ENCODE data around the gene KCNK6. TPM values are rescaled to one million over a fixed set of nuclear protein-coding genes. Genes with fewer than 3 reads are reported as not detected.
A peak's percentile ranks its signal among the peaks of the same experiment; 100 is the strongest.

KCNK6 gene
- total RNA-seq, result 1 to 10 TPM; 5.1 to 8.9 TPM
- 2.2 TPM for polyA plus RNA-seq (2013, experiment 1 of 2)
- polyA plus RNA-seq (2013, experiment 2 of 2), result 2.1 TPM
- long read RNA-seq, experiment 1, partial matches to known transcripts, result 0 of 1 reads
- long read RNA-seq, experiment 1, other reads (novel, unspliced or antisense), result 1 of 1 reads
- long read RNA-seq, experiment 2, full-length matches to known transcripts, result 14 of 20 reads
- long read RNA-seq, experiment 2, partial matches to known transcripts, result 2 of 20 reads
- long read RNA-seq, experiment 2, other reads (novel, unspliced or antisense), result 4 of 20 reads
- long read RNA-seq, experiment 3, full-length matches to known transcripts, result 16 of 30 reads
- long read RNA-seq, experiment 3, partial matches to known transcripts, result 1 of 30 reads
- long read RNA-seq, experiment 3, other reads (novel, unspliced or antisense), result 13 of 30 reads
- long read RNA-seq, experiment 4, partial matches to known transcripts, result 0 of 2 reads
- long read RNA-seq, experiment 4, other reads (novel, unspliced or antisense), result 2 of 2 reads

DNA sequence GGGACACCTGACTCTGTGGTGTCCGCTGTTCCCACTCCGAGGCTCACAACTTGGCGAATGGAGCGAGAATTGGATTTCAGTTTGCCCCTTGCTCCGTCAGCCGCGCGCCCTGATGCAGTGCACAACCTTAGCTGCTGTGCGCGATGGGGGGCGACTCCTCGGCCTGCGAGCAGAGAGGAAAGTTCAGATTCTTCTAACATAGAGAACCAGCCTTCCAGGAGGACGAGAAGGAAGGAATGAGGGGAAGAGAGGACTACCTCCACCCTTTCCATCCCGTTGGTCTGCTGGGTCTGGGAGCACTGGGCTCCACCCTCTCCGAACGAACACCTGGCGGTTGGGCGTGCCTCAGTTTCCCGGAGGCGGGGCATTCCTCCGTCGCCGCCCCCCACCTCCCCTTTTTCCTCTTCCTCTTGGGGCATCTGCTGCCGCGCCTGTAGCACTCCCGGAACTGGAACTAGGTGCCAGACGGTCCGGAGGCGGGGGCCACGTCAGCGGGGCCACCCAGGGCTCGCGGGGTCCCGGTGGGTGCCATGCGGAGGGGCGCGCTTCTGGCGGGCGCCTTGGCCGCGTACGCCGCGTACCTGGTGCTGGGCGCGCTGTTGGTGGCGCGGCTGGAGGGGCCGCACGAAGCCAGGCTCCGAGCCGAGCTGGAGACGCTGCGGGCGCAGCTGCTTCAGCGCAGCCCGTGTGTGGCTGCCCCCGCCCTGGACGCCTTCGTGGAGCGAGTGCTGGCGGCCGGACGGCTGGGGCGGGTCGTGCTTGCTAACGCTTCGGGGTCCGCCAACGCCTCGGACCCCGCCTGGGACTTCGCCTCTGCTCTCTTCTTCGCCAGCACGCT is at the start of gene KCNK6:
Gene KCNK6 (plus strand): TSS at position 425 of the 838 bp plus-strand sequence. CDS start 106 bp downstream, at position 531.
- peaks cover 39% of the 10 kb centered on the region for H3K27me3 ChIP-seq (ENCODE audit: control insufficient read depth, insufficient read depth, low read length, poor library complexity, severe bottlenecking)
- H3K4me3 ChIP-seq (ENCODE audit: low read length), result peak within 1 kb of the TSS; percentile 79
- H3K9me3 ChIP-seq (ENCODE audit: control insufficient read depth, low read length), result no peaks in the 10 kb centered on the region
- H3K4me1 Mint-ChIP-seq, result no peaks in the 10 kb centered on the region
- no peak within 1 kb of the TSS for H3K27ac Mint-ChIP-seq
- WGBS, 2 experiments (ENCODE audit: insufficient coverage in 1 of 2, insufficient read length in 1 of 2), result 4 to 9% methylated on average over 29 to 76 of the region's 76 CpGs
- H3K36me3 ChIP-seq (ENCODE audit: control insufficient read depth, insufficient read depth, low read length), result no peaks in the 10 kb centered on the region
- H3K4me1 ChIP-seq (ENCODE audit: control insufficient read depth, insufficient read depth, low read length), result no peaks in the 10 kb centered on the region
- H3K9ac ChIP-seq (ENCODE audit: extremely low read depth, low read length, poor library complexity, severe bottlenecking), result peak within 1 kb of the TSS; percentile 47
- TF ChIP-seq, protein P1, sequence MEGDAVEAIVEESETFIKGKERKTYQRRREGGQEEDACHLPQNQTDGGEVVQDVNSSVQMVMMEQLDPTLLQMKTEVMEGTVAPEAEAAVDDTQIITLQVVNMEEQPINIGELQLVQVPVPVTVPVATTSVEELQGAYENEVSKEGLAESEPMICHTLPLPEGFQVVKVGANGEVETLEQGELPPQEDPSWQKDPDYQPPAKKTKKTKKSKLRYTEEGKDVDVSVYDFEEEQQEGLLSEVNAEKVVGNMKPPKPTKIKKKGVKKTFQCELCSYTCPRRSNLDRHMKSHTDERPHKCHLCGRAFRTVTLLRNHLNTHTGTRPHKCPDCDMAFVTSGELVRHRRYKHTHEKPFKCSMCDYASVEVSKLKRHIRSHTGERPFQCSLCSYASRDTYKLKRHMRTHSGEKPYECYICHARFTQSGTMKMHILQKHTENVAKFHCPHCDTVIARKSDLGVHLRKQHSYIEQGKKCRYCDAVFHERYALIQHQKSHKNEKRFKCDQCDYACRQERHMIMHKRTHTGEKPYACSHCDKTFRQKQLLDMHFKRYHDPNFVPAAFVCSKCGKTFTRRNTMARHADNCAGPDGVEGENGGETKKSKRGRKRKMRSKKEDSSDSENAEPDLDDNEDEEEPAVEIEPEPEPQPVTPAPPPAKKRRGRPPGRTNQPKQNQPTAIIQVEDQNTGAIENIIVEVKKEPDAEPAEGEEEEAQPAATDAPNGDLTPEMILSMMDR (conservative IDR thresholded peaks at IDR 0.05), result no peak
- H3K27me3 Mint-ChIP-seq (ENCODE audit: insufficient read depth), result peaks cover 54% of the 10 kb centered on the region
- no peak within 1 kb of the TSS for H3K27ac ChIP-seq (ENCODE audit: low read depth, low read length)
- H3K4me3 Mint-ChIP-seq, result peak within 1 kb of the TSS; percentile 61
- H3K36me3 Mint-ChIP-seq (ENCODE audit: low read depth), result no peaks in the 10 kb centered on the region
- DNase-seq, result peak; percentile 79
- H3K9me3 Mint-ChIP-seq, result no peaks in the 10 kb centered on the region

DNA sequence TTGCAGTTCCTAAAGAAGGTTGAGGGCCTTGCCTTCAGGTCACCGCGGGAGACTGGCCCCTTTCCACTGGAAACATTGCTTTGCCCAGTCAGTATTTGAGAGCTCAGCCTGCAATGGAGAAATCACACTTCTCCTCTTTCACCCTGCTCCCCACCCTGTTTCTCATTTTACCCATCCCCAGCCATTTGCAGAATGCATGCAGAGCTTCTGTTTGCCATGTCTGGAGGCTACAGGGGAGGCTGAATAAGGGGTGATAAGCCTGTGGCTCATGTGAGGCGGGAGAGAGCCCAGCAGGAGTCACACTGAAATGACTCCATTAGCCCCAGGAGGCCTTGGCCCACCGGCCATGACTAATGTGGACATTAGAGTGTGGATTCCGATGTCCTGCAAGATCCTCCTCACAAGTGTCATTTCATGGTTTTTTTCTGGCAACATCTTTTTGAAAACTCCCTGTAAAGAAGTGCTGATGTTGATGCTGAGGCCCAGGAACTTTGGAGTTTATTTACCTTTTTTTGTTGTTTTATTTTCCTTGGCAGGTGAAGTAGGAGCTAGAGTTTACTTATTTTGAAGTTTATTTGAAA is 49.0 kb upstream of the KCNK6 start:
- Histone ChIP-seq H3K4me3 (ENCODE audit: low read length) (peak overlapping the region; percentile 55), H3K4me1 (ENCODE audit: control insufficient read depth, insufficient read depth, low read length) (peaks cover 11% of the 10 kb centered on the region), H3K9me3 (ENCODE audit: control insufficient read depth, low read length) (no peaks in the 10 kb centered on the region), H3K36me3 (ENCODE audit: control insufficient read depth, insufficient read depth, low read length) (peaks cover 12% of the 10 kb centered on the region), H3K27ac (ENCODE audit: low read depth, low read length) (peak overlapping the region; percentile 34), H3K27me3 (ENCODE audit: control insufficient read depth, insufficient read depth, low read length, poor library complexity, severe bottlenecking) (no peaks in the 10 kb centered on the region), H3K9ac (ENCODE audit: extremely low read depth, low read length, poor library complexity, severe bottlenecking) (peak overlapping the region; percentile 17)
- no peak for DNase-seq
- Mint-ChIP-seq H3K36me3 (ENCODE audit: low read depth) (peaks cover 15% of the 10 kb centered on the region), H3K27me3 (ENCODE audit: insufficient read depth) (no peaks in the 10 kb centered on the region), H3K4me1 (peaks cover 75% of the 10 kb centered on the region), H3K4me3 (peak overlapping the region; percentile 16), H3K9me3 (no peaks in the 10 kb centered on the region), H3K27ac (peak overlapping the region; percentile 71)
- WGBS, 2 experiments (ENCODE audit: insufficient coverage in 1 of 2, insufficient read length in 1 of 2), result 73 to 79% methylated on average over 5 of the region's 5 CpGs
- TF ChIP-seq, protein P1 (conservative IDR thresholded peaks at IDR 0.05), result no peak

- WGBS, 2 experiments (ENCODE audit: insufficient coverage in 1 of 2, insufficient read length in 1 of 2), result 78 to 87% methylated on average over 2 of the region's 2 CpGs
- Histone ChIP-seq H3K36me3 (ENCODE audit: control insufficient read depth, insufficient read depth, low read length) (peaks cover 19% of the 10 kb centered on the region), H3K4me1 (ENCODE audit: control insufficient read depth, insufficient read depth, low read length) (peaks cover 7% of the 10 kb centered on the region), H3K27me3 (ENCODE audit: control insufficient read depth, insufficient read depth, low read length, poor library complexity, severe bottlenecking) (no peaks in the 10 kb centered on the region), H3K9ac (ENCODE audit: extremely low read depth, low read length, poor library complexity, severe bottlenecking) (no peak overlapping the region), H3K9me3 (ENCODE audit: control insufficient read depth, low read length) (no peaks in the 10 kb centered on the region), H3K4me3 (ENCODE audit: low read length) (peak overlapping the region; percentile 60), H3K27ac (ENCODE audit: low read depth, low read length) (no peak overlapping the region)
- Mint-ChIP-seq H3K27me3 (ENCODE audit: insufficient read depth) (no peaks in the 10 kb centered on the region), H3K27ac (peak overlapping the region; percentile 85), H3K9me3 (no peaks in the 10 kb centered on the region), H3K36me3 (ENCODE audit: low read depth) (peaks cover 24% of the 10 kb centered on the region), H3K4me1 (peaks cover 61% of the 10 kb centered on the region), H3K4me3 (peak overlapping the region; percentile 1)
- TF ChIP-seq, protein P1 (conservative IDR thresholded peaks at IDR 0.05), result no peak
- DNase-seq, result no peak
Observed at GRCh38 chr19:38273499-38273898, 46.1 kb upstream of the KCNK6 start.
